Measurements from ENCODE around the gene LOX. TPM values are rescaled to one million over a fixed set of nuclear protein-coding genes. Genes with fewer than 3 reads are reported as not detected.

The LOX gene
- total RNA-seq, 1 donor from 2014 or later: 0.23 TPM

DNA sequence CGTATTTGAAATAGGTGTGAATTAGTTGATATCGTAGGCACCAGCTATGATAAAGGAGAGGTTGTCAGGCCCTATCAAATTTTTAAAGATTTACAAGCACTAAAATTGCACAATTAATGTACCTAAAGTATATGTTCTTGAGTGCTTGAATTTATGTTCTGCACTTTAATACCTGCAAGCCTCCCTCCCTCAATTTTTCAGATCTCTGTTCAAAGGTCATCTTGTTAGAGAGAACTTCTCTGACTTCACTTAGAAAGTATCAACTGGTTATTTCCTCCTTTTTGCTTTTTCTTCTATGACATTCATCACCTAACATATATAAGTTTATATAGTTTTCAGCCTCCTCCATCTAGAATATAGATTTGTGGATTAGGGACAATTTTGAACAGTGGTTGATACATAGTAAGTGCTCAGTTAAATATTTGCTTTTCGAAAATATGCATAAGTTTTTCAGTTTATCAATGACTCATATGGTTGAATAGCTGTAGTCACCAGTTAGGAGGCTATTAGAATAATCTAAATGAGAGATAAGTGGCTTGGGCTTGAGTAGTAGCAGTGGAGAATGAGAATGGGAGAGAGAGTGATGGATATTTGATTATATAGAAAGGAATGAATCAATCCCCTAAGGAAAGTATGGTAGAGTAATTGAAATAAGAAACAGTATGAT, 37.3 kb downstream of the LOX start:
- TF ChIP-seq, protein P1, sequence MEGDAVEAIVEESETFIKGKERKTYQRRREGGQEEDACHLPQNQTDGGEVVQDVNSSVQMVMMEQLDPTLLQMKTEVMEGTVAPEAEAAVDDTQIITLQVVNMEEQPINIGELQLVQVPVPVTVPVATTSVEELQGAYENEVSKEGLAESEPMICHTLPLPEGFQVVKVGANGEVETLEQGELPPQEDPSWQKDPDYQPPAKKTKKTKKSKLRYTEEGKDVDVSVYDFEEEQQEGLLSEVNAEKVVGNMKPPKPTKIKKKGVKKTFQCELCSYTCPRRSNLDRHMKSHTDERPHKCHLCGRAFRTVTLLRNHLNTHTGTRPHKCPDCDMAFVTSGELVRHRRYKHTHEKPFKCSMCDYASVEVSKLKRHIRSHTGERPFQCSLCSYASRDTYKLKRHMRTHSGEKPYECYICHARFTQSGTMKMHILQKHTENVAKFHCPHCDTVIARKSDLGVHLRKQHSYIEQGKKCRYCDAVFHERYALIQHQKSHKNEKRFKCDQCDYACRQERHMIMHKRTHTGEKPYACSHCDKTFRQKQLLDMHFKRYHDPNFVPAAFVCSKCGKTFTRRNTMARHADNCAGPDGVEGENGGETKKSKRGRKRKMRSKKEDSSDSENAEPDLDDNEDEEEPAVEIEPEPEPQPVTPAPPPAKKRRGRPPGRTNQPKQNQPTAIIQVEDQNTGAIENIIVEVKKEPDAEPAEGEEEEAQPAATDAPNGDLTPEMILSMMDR (IDR thresholded peaks at IDR 0.05; ENCODE audit: unreplicated experiment): no peak
- H3K9me3 Mint-ChIP-seq (ENCODE audit: unreplicated experiment): no peaks in the 10 kb centered on the region
- H3K36me3 Mint-ChIP-seq (ENCODE audit: low read depth, unreplicated experiment): no peaks in the 10 kb centered on the region
- DNase-seq (ENCODE audit: low spot score): no peak
- H3K27me3 Mint-ChIP-seq (ENCODE audit: unreplicated experiment): no peaks in the 10 kb centered on the region
- H3K27ac Mint-ChIP-seq (ENCODE audit: unreplicated experiment): no peak overlapping the region
- H3K4me3 Mint-ChIP-seq (ENCODE audit: unreplicated experiment): no peak overlapping the region
- no peaks in the 10 kb centered on the region for H3K4me1 Mint-ChIP-seq (ENCODE audit: unreplicated experiment)

DNA sequence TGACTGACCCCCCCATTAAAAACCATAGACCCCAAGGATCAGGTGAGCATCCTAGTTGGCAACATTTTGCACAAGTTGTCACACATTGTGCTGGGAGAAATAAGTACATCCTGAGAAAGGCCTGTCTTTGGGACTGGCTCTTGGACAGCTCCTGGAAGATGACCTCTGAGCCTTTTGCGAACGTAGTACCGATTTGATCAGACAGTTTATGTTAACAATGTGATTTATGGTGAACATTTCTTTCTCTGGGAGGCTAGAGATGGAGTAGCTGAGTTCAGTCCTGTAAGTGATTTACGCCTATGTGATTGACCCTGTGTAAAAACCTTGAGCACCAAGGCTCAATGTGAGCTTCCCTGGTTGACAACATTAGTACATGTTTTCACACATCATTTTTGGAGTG, 41.7 kb downstream of the LOX start:
- Mint-ChIP-seq H3K4me3 (ENCODE audit: unreplicated experiment) (no peak overlapping the region), H3K36me3 (ENCODE audit: low read depth, unreplicated experiment) (no peaks in the 10 kb centered on the region), H3K27me3 (ENCODE audit: unreplicated experiment) (no peaks in the 10 kb centered on the region)

DNA sequence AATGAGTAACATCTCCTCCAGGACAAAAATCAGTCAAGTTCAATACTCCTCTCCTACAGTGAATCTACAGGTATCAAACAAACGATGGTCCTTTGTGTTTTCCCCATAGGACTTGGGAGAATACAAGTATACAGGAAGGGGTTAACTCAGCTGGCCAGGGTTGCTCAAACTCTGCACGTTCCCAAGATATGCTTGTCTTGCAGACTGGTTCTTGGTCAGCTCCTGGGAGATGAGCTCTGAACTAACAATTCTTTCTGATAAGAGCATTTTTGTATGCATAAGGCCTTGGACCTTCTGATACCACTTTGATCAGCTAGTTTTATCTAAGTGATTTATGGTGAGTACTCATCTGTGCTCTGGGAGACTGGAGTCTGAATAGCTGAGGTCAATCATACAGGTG, 42.1 kb downstream of the LOX start:
- Mint-ChIP-seq H3K27ac (ENCODE audit: unreplicated experiment) (no peak overlapping the region), H3K4me1 (ENCODE audit: unreplicated experiment) (peaks cover 3% of the 10 kb centered on the region), H3K36me3 (ENCODE audit: low read depth, unreplicated experiment) (no peaks in the 10 kb centered on the region), H3K27me3 (ENCODE audit: unreplicated experiment) (no peaks in the 10 kb centered on the region), H3K4me3 (ENCODE audit: unreplicated experiment) (no peak overlapping the region), H3K9me3 (ENCODE audit: unreplicated experiment) (no peaks in the 10 kb centered on the region)
- DNase-seq (ENCODE audit: low spot score): no peak
- TF ChIP-seq, protein P1 (IDR thresholded peaks at IDR 0.05; ENCODE audit: unreplicated experiment): no peak

More for the DNA sequence above, 41.7 kb downstream of the LOX start:
- Mint-ChIP-seq H3K9me3 (ENCODE audit: unreplicated experiment) (no peaks in the 10 kb centered on the region), H3K4me1 (ENCODE audit: unreplicated experiment) (peaks cover 3% of the 10 kb centered on the region), H3K27ac (ENCODE audit: unreplicated experiment) (no peak overlapping the region)
- TF ChIP-seq, protein P1 (IDR thresholded peaks at IDR 0.05; ENCODE audit: unreplicated experiment): no peak
- DNase-seq (ENCODE audit: low spot score): no peak

DNA sequence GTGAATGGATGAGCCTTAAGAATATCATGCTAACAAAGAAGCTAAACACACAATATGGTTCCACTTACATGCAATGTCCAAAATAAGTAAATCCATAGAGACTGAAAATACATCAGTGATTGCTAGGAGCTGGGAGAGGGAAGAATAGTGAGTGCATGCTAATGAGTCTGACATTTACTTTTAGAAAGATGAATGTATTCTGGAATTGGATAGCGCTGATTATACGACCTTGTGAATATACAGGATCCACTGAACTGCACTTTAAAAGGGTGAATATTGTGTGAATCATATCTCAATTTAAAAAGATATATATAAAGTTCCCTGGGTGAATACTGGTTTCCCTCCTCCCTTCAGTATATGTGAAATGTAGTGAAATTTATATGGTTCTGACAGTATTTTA, 46.2 kb downstream of the LOX start:
- TF ChIP-seq, protein P1 (IDR thresholded peaks at IDR 0.05; ENCODE audit: unreplicated experiment): no peak
- no peaks in the 10 kb centered on the region for H3K36me3 Mint-ChIP-seq (ENCODE audit: low read depth, unreplicated experiment)
- no peaks in the 10 kb centered on the region for H3K9me3 Mint-ChIP-seq (ENCODE audit: unreplicated experiment)
- no peak overlapping the region for H3K27ac Mint-ChIP-seq (ENCODE audit: unreplicated experiment)
- H3K4me3 Mint-ChIP-seq (ENCODE audit: unreplicated experiment): no peak overlapping the region
- no peak for DNase-seq (ENCODE audit: low spot score)
- no peaks in the 10 kb centered on the region for H3K27me3 Mint-ChIP-seq (ENCODE audit: unreplicated experiment)
- H3K4me1 Mint-ChIP-seq (ENCODE audit: unreplicated experiment): peaks cover 3% of the 10 kb centered on the region

DNA sequence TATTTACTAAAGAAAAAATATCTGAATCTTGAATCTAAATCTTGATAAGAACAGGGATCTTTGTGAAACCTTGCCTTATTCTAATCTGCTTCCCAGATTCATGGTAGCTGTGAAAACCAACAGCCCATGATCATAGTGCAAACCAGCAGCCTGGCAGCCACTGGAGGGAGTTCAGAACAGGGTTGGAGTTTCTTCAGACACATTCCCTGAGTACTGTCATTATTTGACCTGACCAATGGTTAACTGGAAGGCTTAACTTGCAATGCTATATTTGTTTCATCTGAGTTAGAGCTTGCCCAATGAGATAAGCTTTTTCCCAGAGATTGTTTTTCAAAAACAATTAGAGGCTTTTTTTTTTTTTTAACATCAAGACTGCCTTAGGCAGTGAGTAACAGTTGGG, 47.8 kb downstream of the LOX start:
- Mint-ChIP-seq H3K4me1 (ENCODE audit: unreplicated experiment) (peaks cover 3% of the 10 kb centered on the region), H3K36me3 (ENCODE audit: low read depth, unreplicated experiment) (no peaks in the 10 kb centered on the region), H3K4me3 (ENCODE audit: unreplicated experiment) (no peak overlapping the region), H3K27ac (ENCODE audit: unreplicated experiment) (no peak overlapping the region), H3K27me3 (ENCODE audit: unreplicated experiment) (no peaks in the 10 kb centered on the region), H3K9me3 (ENCODE audit: unreplicated experiment) (no peaks in the 10 kb centered on the region)
- no peak for DNase-seq (ENCODE audit: low spot score)
- TF ChIP-seq, protein P1 (IDR thresholded peaks at IDR 0.05; ENCODE audit: unreplicated experiment): no peak
